ENCODE results near the gene TGFB2. TPM values are rescaled to one million over a fixed set of nuclear protein-coding genes. Genes with fewer than 3 reads are reported as not detected.

TGFB2 gene
- total RNA-seq, 1 donor from 2014 or later: 0.12 TPM

DNA sequence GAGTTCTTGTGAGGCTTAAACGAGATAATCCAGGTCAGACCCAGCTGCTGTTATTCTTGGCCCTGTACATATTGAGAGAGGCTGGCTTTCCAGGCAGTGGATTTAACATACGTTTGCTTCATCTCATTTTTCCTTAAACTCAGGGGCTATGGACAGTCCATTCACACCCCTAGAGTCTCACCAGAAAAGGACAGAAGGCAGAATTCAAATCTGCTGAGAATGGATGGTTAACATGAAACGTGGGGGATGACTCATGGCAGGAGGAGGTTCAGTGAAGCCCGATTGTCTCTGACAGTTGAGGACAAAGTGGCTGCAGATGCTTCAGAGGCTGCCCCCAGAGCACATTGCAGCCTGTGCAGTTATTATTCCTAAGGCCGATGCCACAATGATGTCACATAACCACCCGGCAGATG, 39.5 kb downstream of the TGFB2 start:
- intact Hi-C loops (cut with micrococcal nuclease): no loop called here

DNA sequence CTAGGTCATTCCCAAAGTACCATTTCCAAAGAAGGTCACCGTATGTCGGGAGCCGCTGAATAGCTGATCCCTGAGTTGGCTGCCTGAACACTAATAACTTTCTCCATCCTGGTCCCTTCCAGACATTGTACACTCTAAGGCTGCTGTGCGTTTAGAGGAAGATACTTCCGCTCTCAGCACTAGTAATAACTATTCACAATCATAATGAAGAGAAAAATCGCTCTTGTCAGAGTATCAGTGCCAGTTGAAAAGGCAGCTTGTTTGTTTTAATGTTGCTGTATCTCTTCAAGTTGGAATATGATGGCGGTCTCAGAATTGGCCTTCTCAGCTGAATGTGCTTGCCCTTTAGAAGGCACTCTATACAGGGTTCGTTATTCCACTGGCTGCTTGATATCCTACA, 43.5 kb downstream of the TGFB2 start:
- intact Hi-C loops (cut with micrococcal nuclease): no loop called here

DNA sequence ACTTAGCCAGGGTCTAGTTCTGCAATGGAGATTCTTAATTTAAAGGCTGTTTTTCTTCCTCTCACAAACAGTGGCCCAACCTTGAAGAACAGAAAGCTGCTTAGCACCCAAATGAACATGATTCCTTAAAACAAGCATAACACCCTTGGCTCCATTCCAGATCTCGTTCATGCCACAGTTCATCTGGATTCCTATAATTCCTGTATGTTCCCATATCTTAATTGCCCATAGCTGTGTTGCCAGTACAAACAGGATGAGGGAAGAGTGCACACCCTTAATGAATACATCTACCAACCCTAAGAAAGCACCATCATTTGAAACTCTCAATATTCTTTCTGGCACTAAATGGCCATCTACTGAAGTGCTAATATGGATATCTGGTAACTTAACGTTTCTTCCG, 45.5 kb downstream of the TGFB2 start:
- intact Hi-C loops (cut with micrococcal nuclease): no loop called here

DNA sequence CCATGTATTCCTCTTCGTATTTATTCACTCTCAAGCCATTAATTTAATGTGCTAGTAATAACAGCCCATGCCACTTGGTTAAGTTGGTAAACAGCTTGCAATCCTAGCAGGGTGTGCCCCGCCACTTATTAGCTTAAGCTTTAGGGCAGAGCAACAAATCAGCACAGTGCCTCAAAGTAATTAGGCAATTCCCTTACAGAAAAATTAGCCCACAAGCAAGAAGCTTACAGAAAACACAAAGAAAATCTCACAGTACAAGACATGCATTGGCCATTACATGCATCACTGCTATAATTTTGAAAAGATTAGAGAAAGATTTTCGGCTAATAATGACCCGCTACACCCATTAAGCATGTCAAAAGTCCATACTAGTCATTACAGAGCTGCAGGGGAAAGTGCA, 47.6 kb downstream of the TGFB2 start:
- intact Hi-C loops (cut with micrococcal nuclease): no loop called here

DNA sequence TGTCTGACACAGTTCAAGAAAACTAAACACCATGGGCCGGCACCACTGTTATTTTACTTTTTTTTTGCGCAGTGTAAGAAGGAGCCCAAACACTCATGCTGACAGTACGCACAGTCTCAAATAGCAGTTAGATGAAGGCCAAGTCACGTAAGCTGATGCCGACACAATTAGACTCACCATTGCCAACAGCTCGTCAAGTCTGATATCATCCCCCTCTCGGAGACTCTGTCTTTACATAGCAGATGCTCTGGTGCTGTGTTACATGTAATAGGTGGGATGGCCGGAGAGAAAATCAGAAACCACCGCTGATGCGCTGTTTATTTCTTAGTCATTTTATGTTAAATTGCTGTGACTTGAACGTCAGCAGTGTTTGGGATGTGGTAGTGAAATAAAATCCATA, 49.3 kb downstream of the TGFB2 start:
- intact Hi-C loops (cut with micrococcal nuclease): no loop called here

DNA sequence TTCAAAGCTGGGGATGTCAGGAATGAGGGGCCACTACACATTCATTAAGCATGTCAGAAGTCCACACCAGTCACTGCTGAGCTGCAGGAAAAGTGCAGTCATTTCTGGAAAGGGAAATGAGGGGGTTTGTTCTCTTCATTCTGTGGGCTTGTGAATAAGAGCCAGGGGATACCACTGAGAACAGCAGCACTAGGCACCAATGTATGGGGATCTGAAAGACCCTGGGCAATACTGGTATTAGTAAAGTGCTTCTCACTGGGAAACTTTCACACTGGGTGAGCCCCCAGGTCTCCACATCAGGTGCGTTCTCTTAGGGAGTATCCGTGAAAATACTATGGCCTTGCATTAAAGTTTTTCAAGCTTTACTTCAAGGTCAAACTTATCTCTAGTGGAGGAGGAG, 49.9 kb downstream of the TGFB2 start:
- intact Hi-C loops (cut with micrococcal nuclease): no loop called here

DNA sequence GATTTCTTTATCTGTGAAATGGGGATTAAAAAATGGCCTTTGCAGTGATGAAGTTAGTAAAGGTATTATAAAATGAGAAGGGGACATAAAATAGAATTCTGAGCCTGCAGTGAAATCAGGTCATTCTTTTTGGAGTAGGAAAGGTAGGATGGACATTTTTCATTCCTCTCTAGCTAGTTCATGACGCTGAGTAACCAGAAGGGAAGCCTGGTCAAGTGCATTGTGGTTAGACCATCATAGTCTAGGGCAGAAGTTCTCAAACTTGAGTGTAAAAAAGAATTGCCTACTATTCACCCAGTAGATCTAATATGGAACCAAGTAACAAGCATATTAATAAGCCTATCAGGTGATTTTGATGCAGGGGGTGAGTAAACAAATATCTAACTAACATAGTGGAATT, 50.8 kb downstream of the TGFB2 start:
- intact Hi-C loops (cut with micrococcal nuclease): no loop called here

DNA sequence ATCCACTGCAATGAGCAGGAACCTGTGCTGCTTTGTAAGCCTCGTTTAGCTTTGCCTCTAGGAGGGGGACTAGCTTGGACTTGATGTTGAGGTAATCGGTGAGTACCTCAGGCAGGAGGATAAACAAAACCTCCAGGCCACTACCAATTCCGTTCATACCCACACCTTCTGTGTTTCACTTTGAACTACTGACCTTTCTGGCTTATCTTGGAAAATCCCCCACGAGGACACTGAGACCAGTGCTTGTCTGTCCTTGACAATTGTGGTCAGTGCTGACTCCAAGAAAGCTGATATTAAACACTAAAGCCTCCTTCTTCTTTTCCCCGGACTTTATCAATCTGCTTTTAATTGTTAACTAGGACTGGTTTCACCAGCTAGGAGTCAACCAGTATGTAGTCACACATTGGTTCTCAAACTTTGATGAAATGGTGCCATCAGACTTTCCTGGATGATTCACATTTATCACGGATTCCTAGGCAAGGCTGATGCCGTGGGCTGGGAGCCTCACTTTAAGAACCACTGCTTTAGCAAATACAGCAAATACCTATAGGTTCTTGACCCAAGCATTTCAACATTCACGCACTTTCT, 52.7 kb downstream of the TGFB2 start:
- intact Hi-C loops (cut with micrococcal nuclease): no loop called here

DNA sequence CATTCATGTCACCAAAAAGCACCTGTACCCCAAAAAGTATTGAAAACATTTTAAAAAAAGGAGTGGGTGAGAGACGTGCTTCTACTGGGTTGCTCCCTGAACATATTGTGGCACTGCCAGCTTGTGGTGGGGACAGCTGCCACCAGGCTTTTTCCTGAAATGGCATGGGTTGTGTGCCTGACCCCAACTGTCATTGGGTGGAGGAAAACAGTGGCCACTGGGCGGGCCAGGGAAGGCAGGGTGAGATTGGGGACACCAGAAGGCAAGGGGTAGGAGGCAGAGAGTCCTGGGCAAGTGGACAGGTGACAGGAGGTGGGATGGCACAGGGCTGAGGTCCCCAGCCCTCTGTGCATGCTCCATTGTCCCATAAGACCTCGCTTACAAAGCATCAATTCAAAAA, 55.5 kb downstream of the TGFB2 start:
- intact Hi-C loops (cut with micrococcal nuclease): no loop called here

DNA sequence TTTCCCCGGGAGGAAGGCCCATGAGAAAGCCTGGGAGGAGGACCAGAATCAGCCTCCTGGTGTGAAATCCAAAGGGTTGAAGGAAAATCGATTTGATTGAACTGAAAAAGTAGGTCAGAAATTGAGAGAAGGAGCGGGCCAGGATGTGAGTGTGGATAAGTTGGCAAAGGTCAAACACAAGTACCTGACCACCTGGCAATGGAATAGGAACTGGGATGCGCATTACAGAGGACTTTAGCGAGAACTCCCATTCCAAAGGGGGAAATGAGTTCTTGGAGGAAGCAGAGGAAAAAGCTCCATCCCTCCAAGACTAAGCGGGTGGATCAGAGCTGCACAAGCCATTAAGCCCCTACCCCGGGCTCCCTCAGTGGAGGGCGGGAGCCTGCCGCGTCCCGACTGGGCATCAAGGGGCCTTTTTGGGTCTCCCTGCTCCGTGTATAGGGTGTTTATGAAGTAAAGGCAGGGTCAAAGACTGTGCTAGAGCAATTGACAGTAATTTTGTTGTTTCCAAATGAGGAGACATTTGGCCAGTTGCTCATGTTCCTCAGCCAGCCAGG, 56.4 kb downstream of the TGFB2 start:
- intact Hi-C loops (cut with micrococcal nuclease): no loop called here

DNA sequence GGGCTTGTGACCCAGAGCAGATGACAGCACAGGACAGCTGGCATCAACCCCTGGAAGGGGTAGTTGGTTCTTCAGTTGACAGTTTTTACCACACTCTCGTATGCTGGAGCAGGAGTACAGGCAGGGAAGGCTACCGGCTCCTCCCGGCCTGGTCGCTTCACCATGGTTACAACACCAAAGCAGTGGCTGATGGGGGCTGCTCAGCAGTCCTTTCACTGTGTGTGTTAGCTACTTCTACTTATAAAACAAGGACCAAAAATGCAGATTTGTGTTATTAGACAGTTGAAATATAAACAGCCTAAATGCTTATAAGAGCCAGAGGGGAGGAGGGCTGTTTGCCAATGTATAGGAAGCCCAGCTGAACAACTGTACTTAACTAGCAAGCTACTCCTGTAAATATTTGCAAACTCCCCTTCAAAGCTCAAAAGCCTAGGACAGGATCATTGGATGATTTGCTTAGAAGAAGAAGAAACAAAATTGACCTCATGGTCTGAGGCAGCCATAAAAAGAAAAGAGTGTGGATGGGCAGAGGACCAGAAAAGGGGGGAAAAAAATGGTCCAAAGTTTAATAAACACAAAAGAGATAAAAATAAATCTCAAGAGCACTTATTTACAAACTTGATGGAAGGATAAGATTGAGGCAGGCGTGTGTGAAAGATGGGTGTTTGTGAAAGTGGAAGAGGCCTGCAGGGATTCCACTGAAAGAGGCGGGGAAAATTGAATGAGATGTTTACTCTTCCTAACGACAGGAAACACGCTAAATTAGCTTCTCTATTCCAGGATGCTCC, 57.1 kb downstream of the TGFB2 start:
- intact Hi-C loops (cut with micrococcal nuclease): no loop called here

DNA sequence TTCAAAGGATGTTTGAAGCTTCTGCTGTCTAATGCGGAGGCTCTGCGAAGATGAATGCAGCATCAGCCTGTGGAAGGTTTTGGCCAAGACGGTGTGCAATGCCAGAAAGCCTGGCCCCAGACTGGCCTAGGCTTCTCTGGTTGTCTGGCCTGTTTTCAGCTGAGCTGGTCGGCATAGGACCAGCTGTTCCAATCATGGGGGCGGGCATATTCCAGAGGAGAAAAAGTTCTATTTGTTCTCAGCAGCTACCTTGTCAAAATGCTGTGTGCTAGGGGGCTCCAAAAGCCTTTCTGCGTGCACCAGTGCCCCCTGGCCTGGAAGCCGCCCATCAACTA, 57.6 kb downstream of the TGFB2 start:
- intact Hi-C loops (cut with micrococcal nuclease): no loop called here

DNA sequence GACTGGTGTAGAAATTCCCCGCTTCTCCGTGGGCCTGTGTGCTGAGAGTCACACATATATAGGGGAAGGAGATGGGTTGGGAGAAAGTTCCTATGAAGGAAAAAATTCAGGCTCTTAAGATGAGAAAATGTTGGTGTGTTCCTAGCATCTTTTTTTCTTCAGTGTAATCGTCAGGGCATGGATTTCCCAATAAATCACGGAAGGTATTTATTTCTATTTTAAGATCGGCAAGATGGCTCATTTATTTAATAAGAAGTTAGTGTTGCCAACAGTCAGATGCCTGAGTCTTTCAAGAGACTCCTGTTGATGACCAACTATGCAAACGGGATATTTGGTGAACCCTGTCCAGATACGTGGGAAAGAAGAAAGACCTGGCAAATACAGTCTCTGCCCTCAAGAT, 58.2 kb downstream of the TGFB2 start:
- intact Hi-C loops (cut with micrococcal nuclease): no loop called here

DNA sequence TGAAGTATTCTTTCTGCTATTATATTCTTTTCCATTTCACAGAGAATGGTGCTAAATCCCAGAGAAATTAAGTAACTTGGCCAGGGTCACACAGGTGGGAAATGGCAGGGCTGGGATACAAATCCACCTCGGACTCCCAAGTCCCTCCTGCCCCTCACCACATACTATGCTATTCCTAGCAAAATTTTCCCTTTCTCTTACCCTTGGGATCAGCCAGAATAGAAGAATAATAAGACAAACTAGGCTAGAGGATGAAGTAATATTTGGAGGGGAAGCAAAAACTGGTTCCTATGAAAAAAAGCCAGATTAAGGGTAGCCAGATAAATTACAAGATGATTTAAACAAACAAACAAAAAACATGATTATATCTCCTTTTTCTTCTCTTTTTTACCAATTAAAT, 62.5 kb downstream of the TGFB2 start:
- intact Hi-C loops (cut with micrococcal nuclease): no loop called here

DNA sequence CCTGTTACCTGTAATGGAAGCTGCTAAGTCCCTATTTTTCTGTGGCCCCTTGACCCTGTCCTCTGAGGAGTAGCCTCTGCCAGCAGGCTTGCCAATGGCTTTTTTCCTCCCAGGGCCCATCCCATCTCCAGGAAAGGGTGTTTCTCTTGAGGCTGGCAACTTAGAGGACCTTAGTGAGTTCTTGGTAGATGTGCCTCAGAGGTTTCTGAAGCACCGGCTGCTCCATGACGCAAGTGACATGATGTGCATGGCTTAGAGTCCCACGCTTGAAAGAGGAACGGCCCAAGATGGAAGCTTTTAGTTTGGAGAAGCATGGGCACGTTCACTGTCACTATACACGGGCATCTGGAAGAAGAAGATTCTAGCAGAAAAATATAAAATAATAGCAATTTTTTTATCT, 63.0 kb downstream of the TGFB2 start:
- intact Hi-C loops (cut with micrococcal nuclease): no loop called here

DNA sequence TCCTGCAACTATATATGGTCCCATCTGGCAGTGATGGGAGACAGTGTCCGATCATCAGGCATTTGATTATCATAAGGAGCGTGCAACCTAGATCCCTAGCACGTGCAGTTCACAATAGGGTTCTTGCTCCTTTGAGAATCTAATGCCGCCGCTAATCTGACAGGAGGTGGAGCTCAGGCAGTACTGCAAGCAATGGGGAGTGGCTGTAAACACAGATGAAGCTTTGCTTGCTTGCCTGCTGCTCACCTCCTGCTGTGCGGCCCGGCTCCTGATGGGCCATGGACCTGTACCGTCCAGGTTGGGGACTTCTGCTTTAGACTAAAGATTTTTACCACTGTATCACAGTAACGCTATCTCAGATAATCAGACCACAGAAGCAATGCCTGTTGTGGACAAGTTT, 63.8 kb downstream of the TGFB2 start:
- intact Hi-C loops (cut with micrococcal nuclease): no loop called here

DNA sequence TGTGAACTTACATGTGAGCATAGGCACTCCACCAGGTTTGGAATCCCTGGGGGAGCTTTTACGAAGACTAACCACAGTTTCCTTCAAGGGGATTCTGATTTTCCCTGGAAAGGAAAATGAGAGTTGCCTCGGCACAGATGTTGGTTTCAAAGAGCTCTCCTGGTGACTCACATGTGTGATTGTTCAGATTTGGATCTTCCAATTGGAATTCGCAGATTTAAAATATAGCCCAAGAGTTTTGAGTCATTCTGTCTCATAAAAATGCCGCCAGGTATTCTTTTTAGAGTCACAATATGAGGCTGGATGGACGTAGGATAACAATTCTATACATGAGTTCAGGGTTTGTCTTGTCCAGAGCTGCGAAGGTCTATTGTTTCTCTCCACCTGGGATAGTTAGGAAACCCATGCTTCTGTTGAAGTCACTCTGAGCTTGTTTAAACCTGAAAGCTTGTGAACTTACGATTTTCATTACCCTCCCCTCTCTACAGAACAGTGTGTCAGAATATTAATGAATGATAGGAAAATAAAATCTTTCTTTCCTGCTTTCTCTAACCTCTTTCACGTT, 64.9 kb downstream of the TGFB2 start:
- intact Hi-C loops (cut with micrococcal nuclease): no loop called here

DNA sequence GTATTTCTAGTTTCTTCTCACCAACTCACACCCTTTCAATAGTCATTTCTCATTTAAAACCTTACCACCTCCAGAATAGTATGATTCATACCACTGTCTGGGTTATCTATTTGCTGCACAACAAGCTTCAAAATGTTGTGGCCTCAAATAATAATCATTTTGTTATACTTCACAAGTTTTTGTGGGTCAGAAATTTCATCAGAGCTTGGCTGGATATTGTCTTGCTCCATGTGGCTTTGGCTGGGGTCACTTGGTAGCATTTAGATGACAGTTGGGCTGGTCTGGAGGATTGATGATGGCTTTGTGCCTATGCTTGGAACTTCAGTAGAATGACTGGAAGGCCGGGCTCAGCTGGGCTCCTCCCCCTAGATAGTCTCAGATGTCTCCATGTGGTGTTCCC, 66.0 kb downstream of the TGFB2 start:
- intact Hi-C loops (cut with micrococcal nuclease): no loop called here

DNA sequence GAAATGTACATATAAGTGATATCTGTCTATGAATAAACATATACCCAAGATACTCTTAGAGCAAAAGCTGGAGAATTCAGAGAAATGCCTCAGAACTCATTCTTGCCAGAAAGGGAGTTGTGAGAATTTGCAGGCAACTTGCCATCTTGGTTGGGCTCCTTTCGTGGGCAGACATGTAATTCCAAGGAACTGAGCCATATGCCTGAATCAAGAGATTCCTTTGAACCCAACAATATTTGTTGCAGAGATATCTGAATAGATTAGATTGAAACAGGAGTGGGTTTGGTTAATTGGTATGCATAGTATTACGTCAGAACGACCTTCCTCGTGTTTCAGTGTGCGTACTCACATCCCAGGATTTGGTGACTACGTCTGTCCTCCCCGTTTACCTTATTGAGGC, 67.0 kb downstream of the TGFB2 start:
- intact Hi-C loops (cut with micrococcal nuclease): no loop called here

DNA sequence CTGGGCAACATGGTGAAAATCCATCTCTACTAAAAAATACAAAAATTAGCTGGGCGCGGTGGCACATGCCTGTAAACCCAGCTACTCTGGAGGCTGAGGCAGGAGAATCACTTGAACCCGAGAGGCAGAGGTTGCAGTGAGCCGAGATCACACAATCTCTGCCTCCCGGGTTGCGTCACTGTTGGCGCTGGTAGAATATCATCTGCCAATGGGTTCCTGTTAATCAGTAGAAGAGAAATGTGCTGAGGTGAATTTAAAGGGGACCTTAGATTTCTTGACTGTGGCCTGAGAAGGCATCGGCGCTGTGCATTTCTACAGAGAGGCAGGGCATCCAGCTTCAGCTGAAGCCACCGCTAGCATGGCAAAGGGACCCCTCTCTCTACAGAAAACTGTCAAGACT, 68.0 kb downstream of the TGFB2 start:
- intact Hi-C loops (cut with micrococcal nuclease): no loop called here

DNA sequence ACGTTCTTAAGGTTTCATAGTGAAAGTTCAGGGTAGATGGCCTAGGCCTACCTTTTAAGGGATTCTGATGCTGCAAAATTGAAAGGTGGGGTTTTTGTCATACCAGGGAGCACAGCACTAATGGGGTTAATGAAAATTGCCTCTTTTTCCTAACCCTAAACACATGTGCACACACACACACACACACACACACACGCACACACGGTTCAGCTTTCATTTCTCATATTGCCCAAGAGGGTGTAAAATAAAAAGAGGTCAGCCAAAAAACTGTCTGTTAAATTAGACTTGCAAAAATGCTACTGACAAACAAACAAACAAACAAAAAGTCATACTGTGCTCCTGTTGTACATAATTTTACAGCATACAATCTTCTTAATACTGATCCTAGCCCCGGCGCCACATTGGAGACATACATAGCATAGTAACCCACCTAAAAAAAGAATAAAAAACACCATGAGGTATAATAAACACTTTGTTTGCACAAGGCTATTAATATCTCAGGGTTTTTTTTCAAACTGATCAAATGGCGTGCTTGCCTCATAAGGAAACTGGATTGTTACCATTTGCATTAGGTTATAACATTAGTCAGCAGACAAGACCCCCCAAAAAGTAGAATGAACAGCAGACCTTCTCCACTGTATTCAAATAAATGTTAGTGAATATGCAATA, 69.1 kb downstream of the TGFB2 start:
- intact Hi-C loops (cut with micrococcal nuclease): no loop called here

DNA sequence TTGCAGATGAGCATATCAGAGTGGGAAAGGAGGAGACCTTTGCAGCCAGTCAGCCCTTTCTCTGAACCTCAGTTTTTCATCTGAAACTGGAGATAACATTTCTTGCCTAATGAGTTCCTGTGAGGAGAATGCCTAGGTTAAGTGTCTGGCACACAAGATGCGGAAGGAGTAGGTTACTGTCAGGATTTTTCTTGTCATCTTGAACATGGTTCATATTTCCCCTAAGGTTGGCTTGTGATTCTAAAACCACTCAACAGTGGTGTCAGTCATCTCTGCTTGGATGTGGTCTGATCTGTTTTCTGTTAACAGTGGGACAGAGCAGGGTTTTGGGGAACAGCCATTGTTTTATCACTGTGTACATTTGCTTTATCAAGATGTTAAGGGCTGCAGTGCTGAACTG, 70.6 kb downstream of the TGFB2 start:
- intact Hi-C loops (cut with micrococcal nuclease): no loop called here
